DND-41 (cell line): ENCODE results near the gene BLVRB.

Experiments
- ATAC-seq: fragments of 200-7000 bp; cut with Tn5 transposase; 3 replicates; pipeline ENCODE4 v1.9.1; 2021; ENCODE audit warnings: low read depth; ENCODE audit not compliant: insufficient read depth
- DNase-seq: peaks from one replicate; pipeline ENCODE4 v3.0.0-alpha.2; 2020
- H2AFZ ChIP-seq: 2 replicates; pipeline ENCODE4 v1.6.0; 2012; ENCODE audit warnings: low read depth, low read length
- H3K27ac ChIP-seq: 2 replicates; pipeline ENCODE4 v1.5.1; 2012; ENCODE audit warnings: low read length, inconsistent platforms
- H3K27me3 ChIP-seq: fragments of 200-600 bp; sonication (generic); 2 replicates; pipeline ENCODE4 v1.6.0; 2012; ENCODE audit warnings: low read length, mild to moderate bottlenecking, inconsistent platforms; ENCODE audit not compliant: insufficient read depth, poor library complexity
- H3K36me3 ChIP-seq: 2 replicates; pipeline ENCODE4 v1.5.1; 2012; ENCODE audit warnings: low read length, inconsistent platforms; ENCODE audit not compliant: insufficient read depth
- H3K4me1 ChIP-seq: 2 replicates; pipeline ENCODE4 v1.5.1; 2012; ENCODE audit warnings: mild to moderate bottlenecking, low read length; ENCODE audit not compliant: insufficient read depth
- H3K4me2 ChIP-seq: 2 replicates; pipeline ENCODE4 v1.6.0; 2012; ENCODE audit warnings: mild to moderate bottlenecking, moderate library complexity, low read length, inconsistent platforms; ENCODE audit not compliant: insufficient read depth
- H3K4me3 ChIP-seq, 2 experiments: fragments of 200-600 bp in 1 of 2; shearing (Covaris generic) in 1 of 2; 2 replicates each; pipeline ENCODE4 v1.5.1; 2012 to 2016; ENCODE audit warnings: inconsistent platforms in 2 of 2, low read length in 2 of 2, mild to moderate bottlenecking in 2 of 2, low read depth in 1 of 2, moderate library complexity in 1 of 2
- H3K79me2 ChIP-seq: 2 replicates; pipeline ENCODE4 v1.6.0; 2012; ENCODE audit warnings: low read length, inconsistent platforms; ENCODE audit not compliant: insufficient read depth
- H3K9ac ChIP-seq: 2 replicates; pipeline ENCODE4 v1.6.0; 2012; ENCODE audit warnings: low read depth, mild to moderate bottlenecking, inconsistent platforms, low read length, moderate library complexity
- H3K9me3 ChIP-seq: 2 replicates; pipeline ENCODE4 v1.5.1; 2012; ENCODE audit warnings: low read length, moderate library complexity, mild to moderate bottlenecking, inconsistent platforms; ENCODE audit not compliant: insufficient read depth, severe bottlenecking
- H4K20me1 ChIP-seq: 2 replicates; pipeline ENCODE4 v1.6.0; 2012; ENCODE audit warnings: low read length; ENCODE audit not compliant: insufficient read depth
- EZH2 ChIP-seq: IDR thresholded peaks from 3 replicates; pipeline ENCODE4 v1.6.1; 2012; ENCODE audit warnings: borderline replicate concordance, low read depth, mild to moderate bottlenecking, moderate library complexity, low read length, inconsistent platforms; ENCODE audit not compliant: severe bottlenecking
- TF ChIP-seq, protein P1 (sequence below): IDR thresholded peaks from 2 replicates; pipeline ENCODE4 v1.5.1; 2012; ENCODE audit warnings: borderline replicate concordance, low read length, moderate library complexity, mild to moderate bottlenecking; ENCODE audit not compliant: poor library complexity, severe bottlenecking; ENCODE audit errors: extremely low read depth

BLVRB gene

DNA sequence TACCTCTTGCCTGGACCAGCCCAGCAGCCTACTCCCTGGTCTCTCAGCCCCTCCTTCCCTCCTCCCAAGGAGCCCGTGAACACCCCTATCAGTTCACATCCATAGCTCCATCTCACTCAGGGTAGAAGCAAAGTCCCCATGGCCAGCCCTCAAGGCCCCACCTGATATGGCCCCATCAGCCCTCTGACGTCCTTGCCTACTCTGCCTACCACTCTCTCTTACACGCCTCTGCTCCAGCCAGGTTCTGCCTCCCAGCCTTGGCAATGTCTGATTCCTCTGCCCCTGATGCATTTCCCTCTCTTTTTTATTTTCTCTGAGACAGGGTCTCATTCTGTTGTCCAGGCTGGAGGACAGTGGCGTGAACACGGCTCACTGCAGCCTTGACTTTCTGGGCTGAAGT, 13.5 kb downstream of the BLVRB start:
- Histone ChIP-seq H3K79me2 (no peaks in the 10 kb centered on the region), H3K9ac (no peak overlapping the region), H3K4me2 (no peak overlapping the region), H2AFZ (no peak overlapping the region), H3K4me3 (no peak overlapping the region), H4K20me1 (no peaks in the 10 kb centered on the region), H3K9me3 (no peaks in the 10 kb centered on the region), H3K4me1 (no peaks in the 10 kb centered on the region), H3K27me3 (no peaks in the 10 kb centered on the region), H3K36me3 (no peaks in the 10 kb centered on the region; the same call in 1 of the 2 replicates), H3K27ac (no peak overlapping the region)
- ATAC-seq (no peak), DNase-seq (no peak)
- no peak for TF ChIP-seq EZH2
- TF ChIP-seq, protein P1, sequence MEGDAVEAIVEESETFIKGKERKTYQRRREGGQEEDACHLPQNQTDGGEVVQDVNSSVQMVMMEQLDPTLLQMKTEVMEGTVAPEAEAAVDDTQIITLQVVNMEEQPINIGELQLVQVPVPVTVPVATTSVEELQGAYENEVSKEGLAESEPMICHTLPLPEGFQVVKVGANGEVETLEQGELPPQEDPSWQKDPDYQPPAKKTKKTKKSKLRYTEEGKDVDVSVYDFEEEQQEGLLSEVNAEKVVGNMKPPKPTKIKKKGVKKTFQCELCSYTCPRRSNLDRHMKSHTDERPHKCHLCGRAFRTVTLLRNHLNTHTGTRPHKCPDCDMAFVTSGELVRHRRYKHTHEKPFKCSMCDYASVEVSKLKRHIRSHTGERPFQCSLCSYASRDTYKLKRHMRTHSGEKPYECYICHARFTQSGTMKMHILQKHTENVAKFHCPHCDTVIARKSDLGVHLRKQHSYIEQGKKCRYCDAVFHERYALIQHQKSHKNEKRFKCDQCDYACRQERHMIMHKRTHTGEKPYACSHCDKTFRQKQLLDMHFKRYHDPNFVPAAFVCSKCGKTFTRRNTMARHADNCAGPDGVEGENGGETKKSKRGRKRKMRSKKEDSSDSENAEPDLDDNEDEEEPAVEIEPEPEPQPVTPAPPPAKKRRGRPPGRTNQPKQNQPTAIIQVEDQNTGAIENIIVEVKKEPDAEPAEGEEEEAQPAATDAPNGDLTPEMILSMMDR = no peak

DNA sequence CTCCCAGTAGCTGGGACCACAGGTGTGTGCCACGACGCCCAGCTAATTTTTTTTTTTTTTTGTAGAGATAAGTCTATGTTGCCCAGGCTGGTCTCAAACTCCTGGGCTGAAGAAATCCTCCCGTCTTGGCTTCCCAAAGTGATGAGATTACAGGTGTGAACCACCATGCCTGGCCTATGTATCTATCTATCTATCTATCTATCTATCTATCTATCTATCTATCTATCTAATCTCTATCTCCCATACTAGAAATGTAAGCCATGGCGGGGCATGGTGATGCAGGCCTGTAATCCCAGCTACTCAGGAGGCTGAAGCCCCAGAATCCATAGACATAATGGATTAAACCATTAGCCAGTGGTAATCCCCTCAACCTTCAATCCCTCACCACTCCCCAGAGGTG, 14.9 kb downstream of the BLVRB start:
- Histone ChIP-seq H3K79me2 (no peaks in the 10 kb centered on the region), H4K20me1 (no peaks in the 10 kb centered on the region), H3K9ac (no peak overlapping the region), H2AFZ (no peak overlapping the region), H3K4me2 (no peak overlapping the region), H3K9me3 (no peaks in the 10 kb centered on the region), H3K27ac (no peak overlapping the region), H3K36me3 (no peaks in the 10 kb centered on the region; the same call in 1 of the 2 replicates), H3K4me3 (no peak overlapping the region), H3K27me3 (no peaks in the 10 kb centered on the region), H3K4me1 (no peaks in the 10 kb centered on the region)
- no peak for ATAC-seq
- TF ChIP-seq EZH2 = no peak
- TF ChIP-seq, protein P1 = no peak
- DNase-seq = no peak

DNA sequence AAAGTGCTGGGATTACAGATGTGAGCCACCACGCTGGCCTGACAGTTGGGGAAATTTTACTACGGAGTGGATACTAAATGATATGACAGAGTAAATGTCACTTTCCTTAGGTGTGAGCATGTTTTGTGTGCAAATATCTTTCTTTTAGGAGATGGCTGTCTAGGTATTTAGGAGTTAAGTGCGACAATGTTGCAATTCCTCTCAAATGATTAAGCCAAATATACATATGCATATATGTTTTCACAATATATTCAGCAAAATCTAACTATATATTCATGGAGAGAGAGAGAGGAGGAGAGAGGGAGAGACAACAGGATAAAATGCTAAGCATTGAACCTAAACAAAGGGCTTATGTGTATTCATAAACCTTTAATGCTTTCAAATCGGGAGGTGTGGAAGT, 16.0 kb downstream of the BLVRB start:
- H3K9ac ChIP-seq = no peak overlapping the region
- no peaks in the 10 kb centered on the region; the same call in 1 of the 2 replicates for H3K36me3 ChIP-seq
- no peak for ATAC-seq

More for the DNA sequence above, 16.0 kb downstream of the BLVRB start:
- no peak for DNase-seq
- TF ChIP-seq EZH2 = no peak
- TF ChIP-seq, protein P1 = no peak
- Histone ChIP-seq H3K27me3 (no peaks in the 10 kb centered on the region), H3K4me1 (peaks cover 7% of the 10 kb centered on the region), H3K27ac (no peak overlapping the region), H3K9me3 (no peaks in the 10 kb centered on the region), H4K20me1 (no peaks in the 10 kb centered on the region), H2AFZ (no peak overlapping the region), H3K79me2 (no peaks in the 10 kb centered on the region), H3K4me3 (no peak overlapping the region), H3K4me2 (no peak overlapping the region)
